AG04449 (cell line): ENCODE data around the gene KLRD1.

ENCODE experiments used
- CTCF ChIA-PET: fragments of 350-600 bp; formaldehyde crosslinking; extraction: SDS; loops from one replicate; lab custom pipeline; 2021; ENCODE audit warnings: antibody characterized with exemption; lab: Yijun Ruan, JAX
- POLR2A ChIA-PET: fragments of 400-600, 350-600 bp; formaldehyde crosslinking; extraction: SDS; loops from one replicate; lab custom pipeline; 2020; ENCODE audit warnings: antibody characterized with exemption, inconsistent platforms; lab: Yijun Ruan, JAX
- DNase-seq: peaks from one replicate; pipeline ENCODE4 v3.0.0-alpha.2; 2010; ENCODE audit warnings: low read depth, low spot score
- H3K4me3 ChIP-seq: 2 replicates; pipeline ENCODE4 v1.5.1; 2011; ENCODE audit warnings: low read depth, mild to moderate bottlenecking, control low read depth, low read length
- CTCF ChIP-seq: IDR thresholded peaks from one replicate; pipeline ENCODE4 v1.5.1; 2011; ENCODE audit warnings: mild to moderate bottlenecking, moderate library complexity, low read length, control low read depth, inconsistent platforms; ENCODE audit not compliant: insufficient read depth; ENCODE audit errors: missing control alignments

The KLRD1 gene

GRCh38 chr12:10307630-10308029, at the start of gene KLRD1:
Gene KLRD1, plus strand, starts transcription at chr12:10307870. Its CDS starts 208 bp downstream, at chr12:10308078.
- no peak within 1 kb of the TSS for H3K4me3 ChIP-seq
- no peak for TF ChIP-seq CTCF
- DNase-seq = no peak
- CTCF ChIA-PET = no interaction called here
- POLR2A ChIA-PET = no interaction called here

- ChIA-PET POLR2A (no interaction called here), CTCF (interaction anchor here (1.2 kb wide), 1 partner anchor 25 kb away, joined by 6 read pairs; no protein-coding TSS in a partner anchor)
- no peak for DNase-seq
- TF ChIP-seq CTCF = no peak
- no peak overlapping the region for H3K4me3 ChIP-seq
Measured at GRCh38 chr12:10260927-10261326, 46.7 kb upstream of the KLRD1 start.

GRCh38 chr12:10268037-10268436, 39.6 kb upstream of the KLRD1 start:
- no peak overlapping the region for H3K4me3 ChIP-seq
- POLR2A ChIA-PET = no interaction called here
- CTCF ChIA-PET = no interaction called here
- DNase-seq = no peak
- no peak for TF ChIP-seq CTCF

GRCh38 chr12:10272467-10272866, 35.2 kb upstream of the KLRD1 start:
- POLR2A ChIA-PET = no interaction called here
- CTCF ChIA-PET = no interaction called here
- no peak for TF ChIP-seq CTCF
- no peak overlapping the region for H3K4me3 ChIP-seq
- no peak for DNase-seq

- no peak for DNase-seq
- H3K4me3 ChIP-seq = no peak overlapping the region
- no peak for TF ChIP-seq CTCF
- CTCF ChIA-PET = no interaction called here
- POLR2A ChIA-PET = no interaction called here
Measured at GRCh38 chr12:10276774-10277173, 30.9 kb upstream of the KLRD1 start.

- TF ChIP-seq CTCF = no peak
- ChIA-PET CTCF (interaction anchor here (0.7 kb wide), 1 partner anchor 125 kb away, joined by 3 read pairs; no protein-coding TSS in a partner anchor), POLR2A (no interaction called here)
- DNase-seq = no peak
- no peak overlapping the region for H3K4me3 ChIP-seq
Measured at GRCh38 chr12:10278104-10278503, 29.6 kb upstream of the KLRD1 start.
